Panc1 (cell line): ENCODE measurements around the gene CCDC40.

Experiments
- CTCF ChIP-seq: fragments of 450-650 bp; IDR thresholded peaks from 2 replicates; pipeline ENCODE4 v1.5.1; 2017; ENCODE audit warnings: mild to moderate bottlenecking
- POLR2AphosphoS5 ChIP-seq: IDR thresholded peaks from 2 replicates; pipeline ENCODE4 v1.6.1; 2012; ENCODE audit warnings: mild to moderate bottlenecking, low read depth, low read length, moderate library complexity
- TCF7L2 ChIP-seq: IDR thresholded peaks from 2 replicates; pipeline ENCODE4 v1.6.1; 2011; ENCODE audit warnings: mild to moderate bottlenecking, low read depth, low read length, inconsistent platforms

- no peak for TF ChIP-seq CTCF
- TF ChIP-seq POLR2AphosphoS5 = no peak
- no peak for TF ChIP-seq TCF7L2
These were observed 34.1 kb downstream of the CCDC40 start for GRCh38 chr17:80070375-80071115.
